NCI-H1694 treated with DMSO at 0.1 percent for 48 hours (cell line): ENCODE data around the gene GCNT3.
A peak's percentile ranks its signal among the peaks of the same experiment; 100 is the strongest.
"Not testable (repeated sequence)": the region's sequence is repeated elsewhere in the genome, so short reads cannot be mapped to it uniquely, and the experiment has no call there.

ENCODE experiments used
- DNase-seq: peaks from one replicate; lab custom pipeline; 2025; lab: John Stamatoyannopoulos, UW

Gene GCNT3

DNA sequence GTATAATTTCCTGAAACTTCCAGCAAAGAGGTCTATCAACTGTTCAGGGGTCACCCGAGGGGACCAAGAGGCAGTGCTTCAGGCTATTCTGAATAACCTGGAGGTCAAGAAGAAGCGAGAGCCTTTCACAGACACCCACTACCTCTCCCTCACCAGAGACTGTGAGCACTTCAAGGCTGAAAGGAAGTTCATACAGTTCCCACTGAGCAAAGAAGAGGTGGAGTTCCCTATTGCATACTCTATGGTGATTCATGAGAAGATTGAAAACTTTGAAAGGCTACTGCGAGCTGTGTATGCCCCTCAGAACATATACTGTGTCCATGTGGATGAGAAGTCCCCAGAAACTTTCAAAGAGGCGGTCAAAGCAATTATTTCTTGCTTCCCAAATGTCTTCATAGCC lies 6.8 kb downstream of the GCNT3 start:
- DNase-seq, result no peak

DNA sequence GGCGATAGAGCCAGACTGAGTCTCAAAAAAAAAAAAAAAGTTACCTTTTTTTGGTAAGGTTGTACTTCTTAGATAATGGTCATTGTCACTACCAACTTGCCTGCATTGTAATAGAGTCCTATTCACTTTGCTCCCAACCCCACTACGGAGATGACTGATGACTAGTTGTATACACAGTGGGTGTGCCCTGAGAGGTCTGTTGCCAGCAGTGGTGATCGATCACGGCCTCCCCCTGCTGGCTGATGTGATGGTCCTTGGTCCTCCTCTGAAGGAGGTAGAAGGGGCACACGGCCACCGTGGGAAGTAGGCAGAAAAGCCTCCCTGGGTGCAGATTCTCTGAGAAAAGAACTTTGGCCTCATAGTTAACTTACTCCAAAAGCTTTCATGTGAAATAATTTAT lies 10.7 kb downstream of the GCNT3 start:
- DNase-seq, result no peak

DNA sequence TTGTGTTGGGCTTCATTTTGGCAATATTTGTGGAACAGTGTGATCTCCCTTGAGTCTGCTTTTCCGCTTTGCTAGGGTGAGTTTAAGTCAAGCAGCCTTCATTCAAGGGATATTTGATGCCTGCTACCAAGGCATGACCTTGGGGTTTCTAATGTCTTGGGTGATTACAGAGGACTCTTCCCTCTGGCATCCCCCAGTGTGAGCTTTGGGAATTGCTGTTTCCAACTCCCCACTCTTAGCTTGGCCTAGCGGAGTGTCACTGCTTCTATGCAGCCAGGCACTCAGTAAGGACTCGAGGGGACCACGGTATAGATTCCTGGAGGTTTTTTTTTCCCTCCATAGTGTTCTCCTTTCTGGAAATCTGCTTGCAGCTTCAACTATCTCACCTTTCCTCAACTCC lies 21.1 kb downstream of the GCNT3 start:
- no peak for DNase-seq

DNA sequence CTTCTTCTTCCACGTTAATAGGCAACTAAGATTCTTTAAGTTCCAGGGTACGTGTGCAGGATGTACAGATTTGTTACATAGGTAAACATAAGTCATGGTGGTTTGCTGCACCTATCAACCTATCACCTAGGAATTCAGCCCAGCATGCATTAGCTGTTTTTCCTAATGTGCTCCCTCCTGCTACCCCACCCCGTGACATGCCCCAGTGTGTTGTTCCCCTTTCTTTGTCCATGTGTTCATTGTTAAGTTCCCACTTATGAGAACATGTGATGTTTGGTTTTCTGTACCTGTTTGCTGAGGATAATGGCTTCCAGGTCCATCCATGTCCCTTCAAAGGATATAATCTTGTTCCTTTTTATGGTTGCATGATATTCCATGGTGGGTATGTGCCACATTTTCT lies 24.6 kb downstream of the GCNT3 start:
- DNase-seq, result no peak

DNA sequence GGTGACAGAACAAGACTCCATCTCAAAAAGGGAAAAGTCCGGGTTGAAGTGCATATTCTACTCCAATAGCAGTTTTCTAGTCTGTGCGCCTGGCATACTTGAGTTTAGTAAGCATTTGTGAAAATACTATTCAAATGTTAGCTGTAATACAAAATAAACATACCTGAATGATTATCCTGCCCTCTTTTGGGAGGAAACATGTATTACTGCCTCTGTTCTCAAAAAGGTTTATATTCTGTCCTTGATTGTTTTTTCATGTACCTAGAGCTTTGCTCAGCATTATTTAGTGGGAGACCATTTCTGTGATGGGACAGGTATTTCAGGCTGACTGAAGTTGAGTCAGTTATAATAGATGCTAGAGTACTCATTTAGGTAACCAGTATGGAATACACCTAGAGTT lies 25.9 kb downstream of the GCNT3 start:
- DNase-seq, result not testable (repeated sequence)

- DNase-seq, result no peak
Measured at GRCh38 chr15:59642351-59642750, 30.8 kb downstream of the GCNT3 start.

- no peak for DNase-seq
Measured at GRCh38 chr15:59644756-59645155, 33.2 kb downstream of the GCNT3 start.

GRCh38 chr15:59645812-59646211 lies 34.2 kb downstream of the GCNT3 start:
- not testable (repeated sequence) for DNase-seq

DNA sequence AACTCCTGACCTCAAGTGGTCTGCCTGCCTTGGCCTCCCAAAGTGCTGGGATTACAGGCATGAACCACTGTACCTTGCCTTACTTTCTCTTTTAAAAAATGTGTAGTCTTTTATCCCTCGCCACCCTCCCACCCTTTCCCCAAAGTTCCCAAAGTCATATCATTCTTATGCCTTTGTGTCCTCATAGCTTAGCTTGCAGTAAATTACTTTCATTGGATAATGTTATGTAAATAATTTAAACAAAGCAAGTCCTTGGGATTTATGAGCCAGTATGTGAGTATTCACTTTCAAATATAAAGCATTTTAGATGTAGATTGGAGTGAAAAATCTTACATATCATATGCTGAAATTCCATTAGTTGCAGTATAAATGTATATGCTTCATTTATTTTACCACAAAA lies 34.7 kb downstream of the GCNT3 start:
- DNase-seq, result no peak

DNA sequence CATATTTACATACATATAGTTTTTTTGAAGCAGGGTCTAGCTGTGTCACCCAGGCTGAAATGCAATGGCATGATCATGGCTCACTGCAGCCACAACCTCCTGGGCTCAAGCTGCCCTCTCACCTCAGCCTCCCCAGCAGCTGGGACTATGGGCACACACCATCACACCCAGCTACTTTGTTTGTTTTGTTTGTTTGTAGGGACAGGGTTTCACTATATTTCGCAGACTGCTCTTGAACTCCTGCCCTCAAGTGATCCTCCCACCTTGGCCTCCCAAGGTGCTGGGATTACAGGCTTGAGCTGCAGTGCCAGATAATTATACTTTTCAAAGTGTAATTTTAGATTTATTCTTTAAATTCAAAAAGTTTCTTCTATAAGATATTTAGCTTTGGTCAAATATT lies 35.5 kb downstream of the GCNT3 start:
- DNase-seq, result no peak

DNA sequence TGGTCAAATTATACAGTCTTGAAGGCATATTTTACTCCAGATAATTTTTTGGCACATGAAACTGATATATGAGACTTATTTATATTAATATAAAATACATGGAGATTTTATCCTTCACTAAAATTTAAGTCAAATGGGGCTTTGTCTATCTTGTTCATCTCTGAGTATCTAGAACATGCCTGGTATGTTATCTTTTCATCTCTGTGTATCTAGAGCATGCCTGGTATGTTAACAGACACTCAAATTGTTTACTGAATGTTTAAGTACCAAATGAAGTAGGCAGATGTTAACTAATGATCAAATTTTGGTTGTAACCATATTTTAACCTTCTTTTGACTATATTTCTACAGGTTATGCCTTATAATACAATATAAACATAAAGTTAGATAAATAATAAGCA lies 38.0 kb downstream of the GCNT3 start:
- no peak for DNase-seq

DNA sequence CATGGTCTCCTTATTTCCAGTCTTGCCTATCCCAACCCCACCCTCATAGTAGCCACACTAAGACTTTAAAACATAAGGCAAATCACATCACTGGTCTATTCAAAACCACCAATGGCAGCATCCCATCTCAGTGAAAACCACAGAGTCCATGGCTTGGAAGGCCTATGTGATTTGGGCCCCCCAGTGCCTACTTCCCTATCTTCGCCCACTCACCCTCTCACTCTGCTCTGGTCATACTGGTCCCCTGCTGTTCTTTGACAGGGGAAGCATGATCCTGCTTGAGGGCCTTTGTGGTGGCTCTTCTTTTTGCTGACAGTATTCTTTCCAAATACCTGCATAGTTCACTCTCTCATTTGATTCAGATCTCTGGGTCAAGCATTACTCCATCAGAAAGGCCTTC lies 42.5 kb downstream of the GCNT3 start:
- DNase-seq, result no peak

DNA sequence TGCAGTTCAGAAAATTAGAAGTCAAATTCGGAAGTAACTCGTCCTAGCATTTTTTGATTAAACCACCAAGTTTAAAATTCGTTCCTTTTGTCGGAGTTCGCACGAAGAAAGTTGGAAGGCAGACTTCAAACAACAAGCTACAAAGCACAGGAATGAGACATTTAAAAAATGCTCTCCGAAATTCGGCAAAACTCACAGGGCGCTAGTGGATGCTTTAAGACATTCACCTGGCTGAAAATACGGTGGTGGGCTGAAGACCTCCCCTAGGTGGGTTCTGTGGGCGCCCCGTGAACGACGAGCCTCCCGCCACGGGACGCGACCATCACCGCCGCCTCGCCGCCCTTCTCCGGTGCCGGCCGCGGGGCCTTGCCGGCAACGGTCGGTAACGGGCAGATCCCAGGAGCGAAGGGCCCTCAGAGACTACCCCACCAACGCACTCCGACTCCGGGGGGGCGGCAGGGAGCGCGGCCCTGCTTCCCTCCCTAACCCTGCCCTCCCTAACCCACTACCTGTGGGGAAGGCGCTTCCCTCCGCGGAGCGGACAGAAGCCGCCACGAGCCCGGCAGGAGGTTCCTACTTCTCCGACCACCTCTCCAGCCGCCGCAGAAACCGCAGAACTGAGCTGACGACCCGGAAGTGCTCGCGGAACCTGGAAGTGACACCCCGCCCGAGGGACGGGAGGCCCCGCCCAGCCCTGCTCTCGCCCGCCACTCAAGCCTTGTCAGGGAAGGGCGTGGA lies 45.5 kb downstream of the GCNT3 start, which contains the start of gene GTF2A2:
GTF2A2 (minus strand) TSS at position 619 of the 738 bp plus-strand sequence. CDS start 5,238 bp downstream, outside the sequence.
- DNase-seq, result peak; percentile 67

DNA sequence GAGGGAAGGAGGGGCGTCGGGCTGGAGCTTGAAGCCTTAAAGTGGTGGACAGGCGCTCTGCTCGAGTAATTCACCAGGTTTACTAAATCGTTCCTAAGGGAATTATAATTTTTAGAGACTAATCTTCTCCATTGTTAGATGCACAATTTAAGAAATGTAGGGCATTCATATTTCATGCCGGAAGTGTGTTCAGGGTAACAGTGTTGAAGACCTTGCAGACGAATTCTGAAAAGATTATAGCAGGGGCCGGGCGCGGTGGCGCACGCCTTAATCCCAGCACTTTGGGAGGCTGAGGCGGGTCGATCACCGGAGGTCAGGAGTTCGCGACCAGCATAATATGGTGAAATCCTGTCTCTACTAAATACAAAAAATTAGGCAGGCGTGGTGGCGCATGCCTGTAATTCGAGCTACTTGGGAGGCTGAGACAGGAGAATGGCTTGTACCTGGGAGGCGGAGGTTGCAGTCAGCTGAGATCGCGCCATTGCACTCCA lies 46.1 kb downstream of the GCNT3 start:
- no peak for DNase-seq

- DNase-seq, result no peak
Measured at GRCh38 chr15:59659366-59659765, 47.8 kb downstream of the GCNT3 start.

DNA sequence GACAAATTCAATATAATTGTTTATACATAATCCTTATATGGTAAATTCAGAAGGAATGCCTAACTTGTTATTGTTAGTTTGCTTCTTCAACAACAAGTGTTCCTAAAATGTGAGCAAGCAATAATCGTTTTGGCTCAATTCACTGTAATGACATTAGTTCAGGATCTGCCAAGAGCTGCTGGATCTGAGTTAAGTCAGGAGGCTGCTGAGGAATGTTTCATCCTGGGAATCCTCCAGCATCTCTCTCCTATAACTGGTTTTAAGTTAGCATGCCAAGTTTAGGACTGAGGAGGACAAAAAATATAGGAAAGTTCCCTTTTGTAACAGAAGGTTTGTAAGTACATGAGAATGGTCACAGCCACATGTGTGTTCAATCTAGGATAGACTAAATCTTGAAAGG lies 50.7 kb downstream of the GCNT3 start:
- no peak for DNase-seq

DNA sequence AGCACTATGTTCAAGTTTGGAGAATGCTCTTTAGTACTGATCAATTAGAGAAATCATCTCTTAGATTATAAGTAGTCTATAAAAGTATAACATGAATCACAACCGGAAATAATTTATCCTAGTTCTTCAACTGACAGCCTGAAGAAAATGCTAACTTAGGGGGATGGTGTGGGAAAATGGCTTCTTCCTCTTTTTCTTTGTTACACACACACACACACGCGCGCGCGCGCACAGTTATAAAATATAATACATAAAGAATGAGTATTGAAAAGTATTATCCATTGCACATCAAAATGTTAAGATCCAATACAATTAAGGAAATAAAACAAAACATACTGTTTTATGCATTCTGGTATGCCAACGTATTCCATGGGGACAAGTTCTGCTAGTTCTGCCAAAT lies 57.0 kb downstream of the GCNT3 start:
- DNase-seq, result no peak
